ENCODE results near the gene AP3M1.

Gene AP3M1

DNA sequence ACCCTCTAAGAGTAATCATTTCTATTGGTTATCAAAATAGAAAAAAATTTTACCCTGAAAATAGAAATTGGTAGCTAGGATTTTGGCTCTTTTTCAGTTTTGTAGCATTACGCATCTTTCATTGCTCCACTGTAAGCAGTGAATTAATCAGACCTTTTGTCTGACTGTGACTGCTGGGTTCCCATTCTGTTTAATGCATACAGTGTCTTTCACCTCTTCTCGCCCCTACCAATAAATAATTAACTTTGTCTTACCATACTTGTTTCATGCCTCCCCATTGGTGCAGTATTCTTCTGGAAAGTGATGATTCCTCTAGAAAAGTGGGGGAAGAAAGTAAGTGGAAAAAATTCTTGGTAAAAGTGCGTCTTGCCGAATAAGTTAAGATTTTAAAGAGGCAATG is 73.2 kb downstream of the AP3M1 start:
- no peak for DNase-seq

GRCh38 chr10:74076961-74077360 is 73.7 kb downstream of the AP3M1 start:
- no peak for DNase-seq

DNA sequence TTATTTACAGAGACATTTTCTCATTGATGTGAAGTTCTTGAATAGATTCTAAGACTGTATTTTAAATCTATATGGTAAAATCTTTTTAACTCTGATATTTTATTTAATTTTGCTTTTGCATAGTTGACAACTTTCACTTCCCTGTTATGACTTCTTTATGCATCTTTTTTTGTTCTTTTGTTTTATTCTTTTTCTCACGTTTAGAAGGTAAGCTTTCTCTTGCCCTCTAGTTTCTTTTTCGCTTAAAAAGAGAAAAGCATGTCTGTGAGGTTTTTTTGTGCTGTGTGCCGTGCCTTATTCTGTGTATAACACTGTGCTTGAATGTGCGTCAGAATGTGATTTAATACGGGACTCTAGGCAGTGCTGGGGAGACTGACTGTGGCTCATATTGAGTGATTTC is 74.7 kb downstream of the AP3M1 start:
- DNase-seq, result no peak

DNA sequence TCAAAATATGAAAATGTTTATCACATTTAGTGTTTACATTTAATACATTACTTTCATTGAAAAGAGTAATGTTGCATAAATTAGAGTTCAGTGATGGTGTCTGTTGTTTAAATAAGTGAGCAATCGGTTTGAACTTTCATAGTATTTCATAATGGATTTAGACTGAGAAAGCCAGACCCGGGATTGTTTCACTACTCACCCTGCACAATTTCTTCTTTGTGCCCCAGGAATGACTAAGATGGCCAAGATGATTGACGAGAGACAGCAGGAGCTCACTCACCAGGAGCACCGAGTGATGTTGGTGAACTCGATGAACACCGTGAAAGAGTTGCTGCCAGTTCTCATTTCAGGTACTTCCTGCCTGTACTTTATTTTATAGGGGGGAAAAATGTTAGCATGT is 78.1 kb downstream of the AP3M1 start:
- no peak for DNase-seq

- no peak for DNase-seq
These were observed 79.5 kb downstream of the AP3M1 start for GRCh38 chr10:74071157-74071556.

All from activated CD4-positive, CD25-positive, alpha-beta regulatory T cell treated with anti-CD3 and anti-CD28 coated beads, Interleukin-2, amount 50 U/mL, for 72 hours (primary cell).